GM12874 (cell line): ENCODE data around the gene ERG.

Experiments used
- TF ChIP-seq, protein P1 (sequence below): IDR thresholded peaks from 2 replicates; pipeline ENCODE4 v1.5.1; 2011; ENCODE audit warnings: low read depth, mild to moderate bottlenecking, control low read depth, low read length, moderate library complexity; ENCODE audit not compliant: insufficient read depth

The ERG gene

DNA sequence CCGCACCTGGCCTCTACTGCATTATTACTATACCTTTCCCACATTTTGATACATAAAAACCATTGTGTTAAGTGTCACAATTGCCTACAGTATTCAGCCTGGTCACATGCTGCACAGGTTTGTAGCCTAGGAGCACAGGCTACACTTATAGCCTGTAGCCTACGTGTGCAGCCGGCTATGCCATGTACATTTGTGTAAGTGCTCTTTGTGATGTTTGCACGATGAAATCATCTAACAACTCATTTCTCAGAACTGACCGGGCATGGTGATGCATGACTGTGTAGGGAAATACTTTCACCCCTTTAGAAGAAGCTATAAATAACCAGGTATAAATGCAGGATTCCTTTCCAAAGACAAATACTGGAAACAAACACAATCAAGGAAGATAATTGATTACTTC is 12.1 kb downstream of the ERG start:
- TF ChIP-seq, protein P1, sequence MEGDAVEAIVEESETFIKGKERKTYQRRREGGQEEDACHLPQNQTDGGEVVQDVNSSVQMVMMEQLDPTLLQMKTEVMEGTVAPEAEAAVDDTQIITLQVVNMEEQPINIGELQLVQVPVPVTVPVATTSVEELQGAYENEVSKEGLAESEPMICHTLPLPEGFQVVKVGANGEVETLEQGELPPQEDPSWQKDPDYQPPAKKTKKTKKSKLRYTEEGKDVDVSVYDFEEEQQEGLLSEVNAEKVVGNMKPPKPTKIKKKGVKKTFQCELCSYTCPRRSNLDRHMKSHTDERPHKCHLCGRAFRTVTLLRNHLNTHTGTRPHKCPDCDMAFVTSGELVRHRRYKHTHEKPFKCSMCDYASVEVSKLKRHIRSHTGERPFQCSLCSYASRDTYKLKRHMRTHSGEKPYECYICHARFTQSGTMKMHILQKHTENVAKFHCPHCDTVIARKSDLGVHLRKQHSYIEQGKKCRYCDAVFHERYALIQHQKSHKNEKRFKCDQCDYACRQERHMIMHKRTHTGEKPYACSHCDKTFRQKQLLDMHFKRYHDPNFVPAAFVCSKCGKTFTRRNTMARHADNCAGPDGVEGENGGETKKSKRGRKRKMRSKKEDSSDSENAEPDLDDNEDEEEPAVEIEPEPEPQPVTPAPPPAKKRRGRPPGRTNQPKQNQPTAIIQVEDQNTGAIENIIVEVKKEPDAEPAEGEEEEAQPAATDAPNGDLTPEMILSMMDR, result no peak

- TF ChIP-seq, protein P1, result no peak
Observed at GRCh38 chr21:38479641-38480525, 18.4 kb downstream of the ERG start.

DNA sequence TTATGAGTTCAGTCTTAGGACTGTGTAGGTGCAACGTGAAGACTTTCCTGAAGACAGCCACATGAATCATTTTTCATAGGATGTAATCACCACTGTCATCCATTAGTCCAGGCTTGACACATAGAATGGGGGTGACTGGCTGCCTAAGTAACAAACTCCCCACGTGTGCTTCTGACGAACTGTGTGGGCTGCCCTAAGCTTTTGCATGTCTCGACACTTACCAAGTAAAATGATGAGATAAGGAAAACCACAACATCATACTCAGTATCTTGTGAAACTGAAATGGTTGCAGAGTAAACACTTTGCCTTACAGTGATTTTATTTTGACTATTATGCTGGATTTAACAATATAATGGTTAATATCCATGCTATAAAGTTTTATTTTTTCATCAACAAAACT is 19.5 kb downstream of the ERG start:
- TF ChIP-seq, protein P1, result no peak

DNA sequence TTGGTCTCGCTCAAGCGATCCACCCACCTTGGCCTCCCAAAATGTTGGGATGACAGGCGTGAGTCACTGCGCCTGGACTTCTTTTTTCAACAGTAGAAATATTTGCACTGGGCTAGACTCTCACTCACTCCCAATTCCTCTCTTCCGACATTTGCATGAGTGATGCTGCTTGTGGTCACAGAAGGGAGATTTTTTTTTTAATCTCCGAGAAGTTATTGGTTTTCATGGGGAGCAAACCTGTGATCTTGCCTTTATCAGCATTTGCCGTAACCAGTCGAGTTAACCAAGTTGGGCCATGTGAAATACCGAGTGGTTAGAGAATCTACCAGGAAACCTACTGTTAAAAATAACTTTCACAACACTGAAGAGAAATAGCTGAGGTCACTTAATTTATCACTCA is 21.1 kb downstream of the ERG start:
- TF ChIP-seq, protein P1, result no peak

DNA sequence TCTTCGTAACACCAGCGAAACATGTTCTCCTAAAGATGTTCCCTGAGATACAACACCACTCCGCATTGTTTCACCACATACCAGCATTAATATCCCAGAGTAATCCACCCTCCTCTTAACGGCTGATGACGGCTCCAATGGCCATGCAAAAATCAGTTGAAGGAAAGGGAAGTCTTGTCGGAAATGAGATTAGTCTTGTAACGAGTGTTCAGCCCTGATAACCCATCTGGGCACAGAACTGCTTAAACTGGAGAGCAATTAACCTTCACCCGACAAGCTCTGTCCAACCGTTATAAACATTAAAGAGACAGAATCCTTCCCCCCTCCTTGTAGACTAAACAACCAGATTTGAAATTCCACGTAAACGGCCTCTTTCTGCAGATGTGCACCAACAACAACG is 21.9 kb downstream of the ERG start:
- TF ChIP-seq, protein P1, result no peak

DNA sequence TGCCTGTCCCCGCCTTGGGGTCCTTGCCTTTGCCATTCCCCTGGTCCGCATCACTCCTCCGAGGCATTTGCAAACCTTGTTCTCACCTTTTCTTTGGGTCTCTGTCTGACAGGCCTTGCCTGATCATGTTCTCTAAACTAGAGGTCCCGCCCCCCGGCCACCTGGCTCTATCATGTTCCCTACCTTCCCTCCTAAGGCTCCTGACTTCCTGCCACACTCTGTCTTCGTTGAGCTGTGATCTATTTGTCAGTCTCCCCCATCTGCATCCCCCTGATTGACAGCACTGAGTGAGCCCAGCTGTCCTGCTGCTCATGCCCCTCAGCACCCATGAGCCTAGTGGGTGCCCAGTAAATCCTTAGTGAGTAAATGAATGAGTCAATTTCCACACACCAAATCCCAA is 22.8 kb downstream of the ERG start:
- TF ChIP-seq, protein P1, result no peak

DNA sequence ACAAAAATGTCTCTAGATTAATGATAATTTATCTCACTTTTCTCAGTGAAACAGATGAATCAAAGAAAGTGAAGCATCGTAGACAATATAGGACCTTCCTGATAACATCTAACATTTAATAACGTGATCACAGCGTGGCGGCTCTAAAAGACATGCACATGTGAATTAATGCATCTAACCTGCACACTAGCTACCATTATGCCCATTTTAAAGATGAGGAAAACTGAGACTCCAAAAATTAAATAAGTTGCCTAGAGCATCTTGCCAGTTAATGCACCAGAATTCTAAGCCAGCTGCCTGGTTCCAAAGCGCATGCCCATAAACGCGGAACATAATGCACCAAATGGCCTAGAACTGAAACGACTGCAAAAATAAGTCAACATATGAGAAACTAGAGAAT is 23.5 kb downstream of the ERG start:
- TF ChIP-seq, protein P1, result no peak

GRCh38 chr21:38474124-38474523 is 24.2 kb downstream of the ERG start:
- TF ChIP-seq, protein P1, result no peak
